Right hindlimb (tissue), 1 donor: ENCODE measurements around the gene CXCL1.
A peak's percentile ranks its signal among the peaks of the same experiment; 100 is the strongest.

Source experiments
- DNase-seq: peaks from one replicate; pipeline ENCODE4 v3.0.0-alpha.2; 2018

The CXCL1 gene

GRCh38 chr4:73869130-73870055, at the start of gene CXCL1:
Gene CXCL1 (plus strand): TSS chr4:73869393. CDS start chr4:73869471, 78 bp downstream.
- peak; percentile 27 for DNase-seq

GRCh38 chr4:73821325-73821724, 47.9 kb upstream of the CXCL1 start:
- no peak for DNase-seq

- no peak for DNase-seq
Measured at GRCh38 chr4:73822389-73822788, 46.8 kb upstream of the CXCL1 start.

- DNase-seq, result no peak
Measured at GRCh38 chr4:73822812-73823504, 46.2 kb upstream of the CXCL1 start.

GRCh38 chr4:73823760-73824159, 45.4 kb upstream of the CXCL1 start:
- no peak for DNase-seq

GRCh38 chr4:73828956-73829355, 40.2 kb upstream of the CXCL1 start:
- no peak for DNase-seq

GRCh38 chr4:73831569-73831968, 37.6 kb upstream of the CXCL1 start:
- DNase-seq, result no peak

- no peak for DNase-seq
Measured at GRCh38 chr4:73832651-73833237, 36.4 kb upstream of the CXCL1 start.

- peak; percentile 31 for DNase-seq
Measured at GRCh38 chr4:73836373-73837279, 32.6 kb upstream of the CXCL1 start, which contains the start of gene CXCL6. Gene CXCL6 (plus strand): TSS chr4:73836678. CDS start chr4:73836751, 73 bp downstream.

- no peak for DNase-seq
Measured at GRCh38 chr4:73839071-73839470, 30.1 kb upstream of the CXCL1 start.

GRCh38 chr4:73839715-73840114, 29.5 kb upstream of the CXCL1 start:
- no peak for DNase-seq

GRCh38 chr4:73841243-73841925, 27.8 kb upstream of the CXCL1 start:
- no peak for DNase-seq

GRCh38 chr4:73842696-73843095, 26.5 kb upstream of the CXCL1 start:
- DNase-seq, result no peak

GRCh38 chr4:73843369-73843768, 25.8 kb upstream of the CXCL1 start:
- DNase-seq, result no peak

GRCh38 chr4:73844345-73844744, 24.8 kb upstream of the CXCL1 start:
- DNase-seq, result no peak

GRCh38 chr4:73844806-73845205, 24.4 kb upstream of the CXCL1 start:
- DNase-seq, result no peak

GRCh38 chr4:73847526-73848182, 21.5 kb upstream of the CXCL1 start:
- no peak for DNase-seq

- DNase-seq, result no peak
Measured at GRCh38 chr4:73848183-73848777, 20.9 kb upstream of the CXCL1 start.

- DNase-seq, result no peak
Measured at GRCh38 chr4:73850261-73850970, 18.8 kb upstream of the CXCL1 start.

- DNase-seq, result no peak
Measured at GRCh38 chr4:73851293-73851692, 17.9 kb upstream of the CXCL1 start.
